Activated CD8-positive, alpha-beta memory T cell treated with anti-CD3 and anti-CD28 coated beads for 24 hours (primary cell): ENCODE results near the gene MRC2.
"Not testable (repeated sequence)": the region's sequence is repeated elsewhere in the genome, so short reads cannot be mapped to it uniquely, and the experiment has no call there.

Experiments
- DNase-seq: peaks from one replicate; pipeline ENCODE4 v3.0.0-alpha.2; 2020

The MRC2 gene

GRCh38 chr17:62680541-62681052, 53.1 kb downstream of the MRC2 start:
- DNase-seq: no peak

GRCh38 chr17:62681061-62681938, 53.8 kb downstream of the MRC2 start:
- no peak for DNase-seq

- DNase-seq: no peak
Measured at GRCh38 chr17:62681939-62682381, 54.5 kb downstream of the MRC2 start.

- DNase-seq: no peak
Measured at GRCh38 chr17:62684179-62684578, 56.7 kb downstream of the MRC2 start.

- no peak for DNase-seq
Measured at GRCh38 chr17:62687997-62688396, 60.5 kb downstream of the MRC2 start.

- DNase-seq: no peak
Measured at GRCh38 chr17:62688398-62689160, 61.1 kb downstream of the MRC2 start.

GRCh38 chr17:62689441-62690167, 62.1 kb downstream of the MRC2 start:
- no peak for DNase-seq

GRCh38 chr17:62690168-62690897, 62.9 kb downstream of the MRC2 start:
- DNase-seq: no peak

- DNase-seq: not testable (repeated sequence)
Measured at GRCh38 chr17:62691589-62691915, 64.1 kb downstream of the MRC2 start.

GRCh38 chr17:62692159-62692651, 64.7 kb downstream of the MRC2 start:
- DNase-seq: no peak

- DNase-seq: no peak
Measured at GRCh38 chr17:62692721-62693431, 65.4 kb downstream of the MRC2 start.

GRCh38 chr17:62693616-62694409, 66.3 kb downstream of the MRC2 start:
- no peak for DNase-seq

GRCh38 chr17:62695093-62695738, 67.7 kb downstream of the MRC2 start:
- not testable (repeated sequence) for DNase-seq

- DNase-seq: no peak
Measured at GRCh38 chr17:62696256-62696655, 68.8 kb downstream of the MRC2 start.

- DNase-seq: no peak
Measured at GRCh38 chr17:62696726-62697490, 69.4 kb downstream of the MRC2 start.

- not testable (repeated sequence) for DNase-seq
Measured at GRCh38 chr17:62698459-62698858, 71.0 kb downstream of the MRC2 start.

- DNase-seq: no peak
Measured at GRCh38 chr17:62700964-62701705, 73.7 kb downstream of the MRC2 start.

- no peak for DNase-seq
Measured at GRCh38 chr17:62701706-62702085, 74.2 kb downstream of the MRC2 start.
